HepG2 (cell line): ENCODE results near the gene KLRG1. TPM values are rescaled to one million over a fixed set of nuclear protein-coding genes. Genes with fewer than 3 reads are reported as not detected.
A peak's percentile ranks its signal among the peaks of the same experiment; 100 is the strongest.

Experiments
- AFF4 ChIP-seq: sonication (generic); formaldehyde crosslinking; IDR thresholded peaks from 2 replicates; pipeline ENCODE4 v1.4.0; 2020; ENCODE audit warnings: missing genetic modification reagents
- EP300 ChIP-seq, 3 experiments: sonication (generic) in 1 of 3; formaldehyde crosslinking in 1 of 3; IDR thresholded peaks; 2 replicates each; pipeline versions ENCODE4 v1.5.1 to v1.6.1; 2011 to 2020; ENCODE audit warnings: low read depth in 2 of 3, low read length in 2 of 3, borderline replicate concordance in 1 of 3, improper control_type of control experiment in 1 of 3, mild to moderate bottlenecking in 1 of 3, missing genetic modification reagents in 1 of 3, moderate library complexity in 1 of 3
- FOXK1 ChIP-seq: sonication (generic); formaldehyde crosslinking; IDR thresholded peaks from 2 replicates; pipeline ENCODE4 v1.4.0; 2020; ENCODE audit warnings: low read depth, missing genetic modification reagents, borderline replicate concordance
- MED8 ChIP-seq: sonication (generic); formaldehyde crosslinking; IDR thresholded peaks from 2 replicates; pipeline ENCODE4 v1.8.1; 2023; ENCODE audit warnings: mild to moderate bottlenecking, missing genetic modification reagents; ENCODE audit not compliant: insufficient replicate concordance
- NFYC ChIP-seq: IDR thresholded peaks from 2 replicates; pipeline ENCODE4 v1.6.1; 2016; ENCODE audit warnings: missing genetic modification reagents, missing compliant biosample characterization
- NONO ChIP-seq, 2 experiments: fragments of 450-650 bp in 1 of 2; sonication (generic) in 1 of 2; formaldehyde crosslinking in 1 of 2; IDR thresholded peaks in 1 of 2; conservative IDR thresholded peaks in 1 of 2; 2 replicates each; pipeline versions ENCODE4 v1.6.1 to v1.8.0; 2017 to 2022; ENCODE audit warnings: mild to moderate bottlenecking in 1 of 2, missing genetic modification reagents in 1 of 2, moderate library complexity in 1 of 2
- NRL ChIP-seq: sonication (generic); formaldehyde crosslinking; IDR thresholded peaks from 2 replicates; pipeline ENCODE4 v1.5.0; 2020; ENCODE audit warnings: missing genetic modification reagents, mild to moderate bottlenecking, moderate library complexity, borderline replicate concordance
- PLSCR1 ChIP-seq: sonication (generic); formaldehyde crosslinking; IDR thresholded peaks from 2 replicates; pipeline ENCODE4 v1.5.0; 2020; ENCODE audit warnings: missing genetic modification reagents, mild to moderate bottlenecking, borderline replicate concordance
- POGZ ChIP-seq: sonication (generic); formaldehyde crosslinking; IDR thresholded peaks from 2 replicates; pipeline ENCODE4 v1.4.0; 2020; ENCODE audit warnings: mild to moderate bottlenecking, missing genetic modification reagents
- TCF7 ChIP-seq: sonication (generic); IDR thresholded peaks from 2 replicates; pipeline ENCODE4 v1.6.1; 2016; ENCODE audit warnings: antibody characterized with exemption, low read depth
- THRA ChIP-seq: sonication (generic); formaldehyde crosslinking; IDR thresholded peaks from 2 replicates; pipeline ENCODE4 v1.4.0; 2020; ENCODE audit warnings: missing genetic modification reagents, borderline replicate concordance
- ZBTB37 ChIP-seq: sonication (generic); formaldehyde crosslinking; IDR thresholded peaks from 2 replicates; pipeline ENCODE4 v1.4.0; 2020; ENCODE audit warnings: mild to moderate bottlenecking, missing genetic modification reagents
- ZNF33A ChIP-seq: sonication (generic); formaldehyde crosslinking; IDR thresholded peaks from 2 replicates; pipeline ENCODE4 v1.5.1; 2020; ENCODE audit warnings: missing genetic modification reagents, mild to moderate bottlenecking, moderate library complexity, borderline replicate concordance
- ZNF34 ChIP-seq: sonication (generic); formaldehyde crosslinking; IDR thresholded peaks from 2 replicates; pipeline ENCODE4 v1.4.0; 2020; ENCODE audit warnings: mild to moderate bottlenecking, missing genetic modification reagents, borderline replicate concordance
- ZNF432 ChIP-seq: sonication (generic); formaldehyde crosslinking; IDR thresholded peaks from 2 replicates; pipeline ENCODE4 v1.5.0; 2020; ENCODE audit warnings: missing genetic modification reagents, mild to moderate bottlenecking, borderline replicate concordance
- ZNF496 ChIP-seq: sonication (generic); formaldehyde crosslinking; IDR thresholded peaks from 2 replicates; pipeline ENCODE4 v1.8.1; 2023; ENCODE audit warnings: mild to moderate bottlenecking, moderate library complexity, missing genetic modification reagents; ENCODE audit not compliant: insufficient replicate concordance
- ZNF598 ChIP-seq: sonication (generic); formaldehyde crosslinking; IDR thresholded peaks from 2 replicates; pipeline ENCODE4 v1.5.1; 2020; ENCODE audit warnings: mild to moderate bottlenecking, missing genetic modification reagents, borderline replicate concordance
- ZZZ3 ChIP-seq: sonication (generic); formaldehyde crosslinking; IDR thresholded peaks from 2 replicates; pipeline ENCODE4 v1.4.0; 2020; ENCODE audit warnings: missing genetic modification reagents, mild to moderate bottlenecking, borderline replicate concordance
- polyA plus RNA-seq, 8 experiments: library from polyadenylated mRNA; depleted of rRNA in 3 of 8; stranded (reverse) in 7 of 8; unstranded in 1 of 8; fragments of >200 nt; fragmentation: Illumina TruSeq in 4 of 8; extraction: Trizol in 4 of 8; gene quantifications; 2 replicates each; pipeline versions ENCODE4 v1.2.1 to v1.2.3, GENCODE V29; 2011 to 2016; ENCODE audit warnings: low read depth in 4 of 8, missing spikeins in 1 of 8, mixed read lengths in 1 of 8; ENCODE audit not compliant: insufficient read depth in 1 of 8
- total RNA-seq, 5 experiments: library from RNA; depleted of rRNA; stranded (reverse); fragments of >200 nt; fragmentation: Illumina TruSeq; extraction: Trizol; gene quantifications; 2 replicates each; pipeline ENCODE4 v1.2.3, GENCODE V29; 2016; ENCODE audit warnings: low read depth in 1 of 5

KLRG1 gene
- total and polyA plus RNA-seq, 2 of the 13 experiments (the other 11 are each of a cell fraction or from before 2014, with no cell fraction given): 1.2 to 1.7 TPM

GRCh38 chr12:8949342-8950220, 39.8 kb upstream of the KLRG1 start, which contains the start of gene M6PR (continued):
- no peak for TF ChIP-seq ZNF432 (CRISPR knock-in tag)
- no peak for TF ChIP-seq AFF4 (CRISPR knock-in tag)
- no peak for TF ChIP-seq PLSCR1 (CRISPR knock-in tag)
- TF ChIP-seq ZNF598 (CRISPR knock-in tag): peak; percentile 58; the same call in 1 of the 2 replicates
- TF ChIP-seq ZZZ3 (CRISPR knock-in tag): no peak
- TF ChIP-seq POGZ: peak; percentile 82; the same call in 1 of the 2 replicates
- 0 out of 2 replicates have a peak, but pooled peaks have one; percentile 33 for TF ChIP-seq ZBTB37 (CRISPR knock-in tag)
- TF ChIP-seq ZNF496 (CRISPR knock-in tag): no peak
- peak in 1 of 2 experiments; percentile 11; a peak in 1 of 4 replicates for TF ChIP-seq EP300 (IDR thresholded peaks at IDR 0.05; ENCODE audit: low read depth in 2 of 2, low read length in 2 of 2)
- TF ChIP-seq EP300 (CRISPR knock-in tag; IDR thresholded peaks at IDR 0.05; ENCODE audit: borderline replicate concordance): no peak
- peak; percentile 78 for TF ChIP-seq NFYC (CRISPR knock-in tag)
- TF ChIP-seq THRA (CRISPR knock-in tag): peak; percentile 93
- no peak for TF ChIP-seq NONO (IDR thresholded peaks at IDR 0.05)
- TF ChIP-seq NONO (CRISPR knock-in tag; conservative IDR thresholded peaks at IDR 0.05): 0 out of 2 replicates have a peak, but pooled peaks have one; percentile 26
- peak; percentile 50; the same call in 1 of the 2 replicates for TF ChIP-seq FOXK1
- TF ChIP-seq NRL (CRISPR knock-in tag): peak; percentile 34
- TF ChIP-seq ZNF34 (CRISPR knock-in tag): no peak
- TF ChIP-seq TCF7: no peak
- TF ChIP-seq ZNF33A (CRISPR knock-in tag): peak; percentile 89; the same call in 1 of the 2 replicates
- TF ChIP-seq MED8 (CRISPR knock-in tag): peak; percentile 55
